HepG2 (cell line): ENCODE results near the gene AXIN2. TPM values are rescaled to one million over a fixed set of nuclear protein-coding genes. Genes with fewer than 3 reads are reported as not detected.

Source experiments
- ATAC-seq: fragments of 200-7000 bp; cut with Tn5 transposase; 3 replicates; pipeline ENCODE4 v1.9.1; 2020; ENCODE audit warnings: mild to moderate bottlenecking, moderate library complexity
- BruUV-seq: library from RNA; stranded (reverse); fragments of 400-500 nt; replicated peaks from 2 replicates; lab custom pipeline; 2021; lab: Mats Ljungman, UMichigan
- CTCF ChIA-PET: fragments of 300-600 bp; formaldehyde crosslinking; extraction: SDS; loops from one replicate; lab custom pipeline; 2021; ENCODE audit warnings: low total read pairs, inconsistent platforms, low intra/inter-chr PET ratio; lab: Yijun Ruan, JAX
- POLR2A ChIA-PET: fragments of 350-600 bp; sonication (Branson Sonifier 250); formaldehyde crosslinking; loops from one replicate; lab custom pipeline; 2020; ENCODE audit warnings: antibody characterized with exemption, inconsistent platforms; lab: Yijun Ruan, JAX
- DNase-seq: peaks from one replicate; pipeline ENCODE4 v3.0.0-alpha.2; 2015; ENCODE audit warnings: low spot score
- FAIRE-seq: peaks from 3 replicates; lab custom pipeline; 2011; peaks lifted over from hg19 to GRCh38; lab: Jason Lieb, UNC
- H2AFZ ChIP-seq: one replicate; pipeline ENCODE4 v1.6.1; 2011; ENCODE audit warnings: low read length, inconsistent platforms
- H3K27ac ChIP-seq: fragments of 300-600 bp; 3 replicates; pipeline ENCODE4 v1.8.0; 2011; ENCODE audit warnings: mixed run types, mild to moderate bottlenecking, mixed read lengths, low read length, inconsistent platforms; ENCODE audit not compliant: insufficient read depth; ENCODE audit errors: extremely low read length
- H3K27me3 ChIP-seq, 2 experiments: fragments of 200-600 bp in 1 of 2; 2 replicates in 1 of 2; 3 replicates in 1 of 2; pipeline versions ENCODE4 v1.6.0 to v1.8.0; 2011; ENCODE audit warnings: low read length in 2 of 2, mild to moderate bottlenecking in 2 of 2, moderate library complexity in 2 of 2, inconsistent platforms in 1 of 2; ENCODE audit not compliant: insufficient read depth in 2 of 2, control insufficient read depth in 1 of 2
- H3K36me3 ChIP-seq, 2 experiments: fragments of 200-600 bp in 1 of 2; replicated peaks in 1 of 2; 2 replicates in 1 of 2; 3 replicates in 1 of 2; pipeline versions ENCODE4 v1.5.1 to v1.8.0; 2011; ENCODE audit warnings: low read length in 2 of 2, inconsistent platforms in 1 of 2; ENCODE audit not compliant: insufficient read depth in 2 of 2, control insufficient read depth in 1 of 2
- H3K4me1 ChIP-seq: 2 replicates; pipeline ENCODE4 v1.5.1; 2012; ENCODE audit warnings: low read length, inconsistent platforms; ENCODE audit not compliant: insufficient read depth
- H3K4me2 ChIP-seq: 2 replicates; pipeline ENCODE4 v1.6.0; 2011; ENCODE audit warnings: low read depth, low read length, inconsistent platforms
- H3K4me3 ChIP-seq, 3 experiments: fragments of 200-600 bp in 1 of 3; sonication (generic), shearing (Covaris generic) in 1 of 3; replicated peaks in 1 of 3; 2 replicates each; pipeline ENCODE4 v1.5.1; 2011 to 2016; ENCODE audit warnings: low read length in 3 of 3, inconsistent platforms in 2 of 3, low read depth in 2 of 3, mild to moderate bottlenecking in 2 of 3, control low read depth in 1 of 3, mixed read lengths in 1 of 3; ENCODE audit not compliant: insufficient read depth in 1 of 3
- H3K79me2 ChIP-seq: one replicate; pipeline ENCODE4 v1.6.1; 2011; ENCODE audit warnings: low read length, inconsistent platforms; ENCODE audit not compliant: insufficient read depth
- H3K9ac ChIP-seq: 2 replicates; pipeline ENCODE4 v1.6.0; 2011; ENCODE audit warnings: mild to moderate bottlenecking, low read depth, low read length, inconsistent platforms; ENCODE audit not compliant: insufficient read depth
- H3K9me3 ChIP-seq: 2 replicates; pipeline ENCODE4 v1.5.1; 2012; ENCODE audit warnings: mild to moderate bottlenecking, low read length
- H4K20me1 ChIP-seq: 2 replicates; pipeline ENCODE4 v1.6.0; 2011; ENCODE audit warnings: inconsistent platforms, mild to moderate bottlenecking, low read length, moderate library complexity; ENCODE audit not compliant: insufficient read depth
- HNRNPK ChIP-seq: fragments of 200-400 bp; formaldehyde crosslinking; IDR thresholded peaks from 2 replicates; pipeline ENCODE4 v1.6.1; 2018; ENCODE audit warnings: low read length, low read depth, moderate library complexity, mild to moderate bottlenecking; ENCODE audit not compliant: poor library complexity, severe bottlenecking
- ZNF569 ChIP-seq: sonication (generic); formaldehyde crosslinking; IDR thresholded peaks from 2 replicates; pipeline ENCODE4 v1.5.0; 2020; ENCODE audit warnings: mild to moderate bottlenecking, missing genetic modification reagents, moderate library complexity, borderline replicate concordance
- ZNF629 ChIP-seq: sonication (generic); formaldehyde crosslinking; conservative IDR thresholded peaks from 2 replicates; pipeline ENCODE4 v1.5.0; 2020; ENCODE audit warnings: missing genetic modification reagents
- WGBS: methylation state at CpG from one replicate; pipeline ENCODE4 v1.1.6; 2017; ENCODE audit warnings: low lambda C conversion rate; 5-methylcytosine and 5-hydroxymethylcytosine counted together
- in situ Hi-C: cut with HindIII; loops from 2 replicates; pipeline ENCODE4 v1.10.0; 2017; ENCODE audit warnings: low pct_unique_long_range_greater_than_20kb; ENCODE audit not compliant: extremely low pct_ligation_motif_present
- intact Hi-C: fragments of 100-400 bp; cut with micrococcal nuclease; formaldehyde crosslinking; loops from one replicate; pipeline ENCODE4 v1.10.0; 2022; ENCODE audit not compliant: unreplicated experiment
- polyA plus RNA-seq, 8 experiments: library from polyadenylated mRNA; depleted of rRNA in 3 of 8; stranded (reverse) in 7 of 8; unstranded in 1 of 8; fragments of >200 nt; fragmentation: Illumina TruSeq in 4 of 8; extraction: Trizol in 4 of 8; gene quantifications; 2 replicates each; pipeline versions ENCODE4 v1.2.1 to v1.2.3, GENCODE V29; 2011 to 2016; ENCODE audit warnings: low read depth in 4 of 8, missing spikeins in 1 of 8, mixed read lengths in 1 of 8; ENCODE audit not compliant: insufficient read depth in 1 of 8
- total RNA-seq, 5 experiments: library from RNA; depleted of rRNA; stranded (reverse); fragments of >200 nt; fragmentation: Illumina TruSeq; extraction: Trizol; gene quantifications; 2 replicates each; pipeline ENCODE4 v1.2.3, GENCODE V29; 2016; ENCODE audit warnings: low read depth in 1 of 5
- TF ChIP-seq, protein P1 (sequence below): sonication (generic); formaldehyde crosslinking; conservative IDR thresholded peaks from 2 replicates; pipeline ENCODE4 v1.8.0; 2022; ENCODE audit warnings: low read depth, missing genetic modification reagents
- TF ChIP-seq, protein P2 (sequence below): sonication (generic); formaldehyde crosslinking; IDR thresholded peaks from 2 replicates; pipeline ENCODE4 v1.4.0; 2020; ENCODE audit warnings: missing genetic modification reagents
- TF ChIP-seq, protein P3 (sequence below): sonication (generic); formaldehyde crosslinking; conservative IDR thresholded peaks from 2 replicates; pipeline ENCODE4 v1.5.0; 2020; ENCODE audit warnings: missing genetic modification reagents
- TF ChIP-seq, protein P4 (sequence below), 2 experiments: IDR thresholded peaks; 2 replicates each; pipeline ENCODE4 v1.6.1; 2011 to 2012; ENCODE audit warnings: low read length in 2 of 2, borderline replicate concordance in 1 of 2, low read depth in 1 of 2, mild to moderate bottlenecking in 1 of 2, moderate library complexity in 1 of 2
- TF ChIP-seq, protein P5 (sequence below): sonication (generic); formaldehyde crosslinking; IDR thresholded peaks from 2 replicates; pipeline ENCODE4 v1.5.0; 2020; ENCODE audit warnings: mild to moderate bottlenecking, missing genetic modification reagents

The AXIN2 gene
- total and polyA plus RNA-seq, 2 of the 13 experiments (the other 11 are each of a cell fraction or from before 2014, with no cell fraction given): 58.6 to 63.4 TPM

DNA sequence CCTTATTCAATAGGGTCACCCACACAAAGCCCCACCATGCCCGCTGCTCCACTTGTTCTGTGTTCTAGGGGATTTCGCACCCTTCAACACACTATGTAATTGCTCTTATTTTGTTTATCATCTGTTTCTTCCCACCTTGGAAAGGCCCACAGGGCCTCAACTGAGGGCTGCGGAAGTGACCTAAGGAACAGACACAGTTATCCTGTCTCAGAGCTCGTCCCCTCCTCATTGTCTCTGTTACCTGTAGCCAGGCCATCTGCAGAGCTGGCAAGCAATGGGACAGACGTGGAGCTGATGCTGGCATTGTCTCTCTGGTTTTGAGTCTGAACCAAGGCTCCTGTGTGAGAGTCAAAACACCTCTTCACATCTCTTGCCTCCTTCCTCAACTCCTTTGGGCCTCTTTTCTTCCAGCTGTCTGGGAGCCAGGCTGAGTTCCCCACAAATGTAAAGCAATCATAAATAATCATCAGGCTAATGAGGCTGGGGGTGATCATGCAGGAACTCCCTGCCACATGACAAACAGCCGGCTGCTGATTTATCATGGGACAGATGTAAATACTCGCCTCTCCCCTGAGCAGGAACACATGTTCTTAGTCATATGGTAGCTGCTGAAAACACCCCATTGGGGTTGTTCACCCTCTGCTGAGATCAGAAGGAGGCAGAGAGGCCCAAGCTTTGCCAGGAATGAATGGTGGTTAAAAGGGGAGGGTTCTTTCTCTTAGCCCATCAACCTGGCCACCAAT lies 71.9 kb downstream of the AXIN2 start (continued):
- TF ChIP-seq, protein P1, sequence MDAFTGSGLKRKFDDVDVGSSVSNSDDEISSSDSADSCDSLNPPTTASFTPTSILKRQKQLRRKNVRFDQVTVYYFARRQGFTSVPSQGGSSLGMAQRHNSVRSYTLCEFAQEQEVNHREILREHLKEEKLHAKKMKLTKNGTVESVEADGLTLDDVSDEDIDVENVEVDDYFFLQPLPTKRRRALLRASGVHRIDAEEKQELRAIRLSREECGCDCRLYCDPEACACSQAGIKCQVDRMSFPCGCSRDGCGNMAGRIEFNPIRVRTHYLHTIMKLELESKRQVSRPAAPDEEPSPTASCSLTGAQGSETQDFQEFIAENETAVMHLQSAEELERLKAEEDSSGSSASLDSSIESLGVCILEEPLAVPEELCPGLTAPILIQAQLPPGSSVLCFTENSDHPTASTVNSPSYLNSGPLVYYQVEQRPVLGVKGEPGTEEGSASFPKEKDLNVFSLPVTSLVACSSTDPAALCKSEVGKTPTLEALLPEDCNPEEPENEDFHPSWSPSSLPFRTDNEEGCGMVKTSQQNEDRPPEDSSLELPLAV: no peak
- TF ChIP-seq ZNF629 (CRISPR knock-in tag): no peak
- TF ChIP-seq, protein P2, sequence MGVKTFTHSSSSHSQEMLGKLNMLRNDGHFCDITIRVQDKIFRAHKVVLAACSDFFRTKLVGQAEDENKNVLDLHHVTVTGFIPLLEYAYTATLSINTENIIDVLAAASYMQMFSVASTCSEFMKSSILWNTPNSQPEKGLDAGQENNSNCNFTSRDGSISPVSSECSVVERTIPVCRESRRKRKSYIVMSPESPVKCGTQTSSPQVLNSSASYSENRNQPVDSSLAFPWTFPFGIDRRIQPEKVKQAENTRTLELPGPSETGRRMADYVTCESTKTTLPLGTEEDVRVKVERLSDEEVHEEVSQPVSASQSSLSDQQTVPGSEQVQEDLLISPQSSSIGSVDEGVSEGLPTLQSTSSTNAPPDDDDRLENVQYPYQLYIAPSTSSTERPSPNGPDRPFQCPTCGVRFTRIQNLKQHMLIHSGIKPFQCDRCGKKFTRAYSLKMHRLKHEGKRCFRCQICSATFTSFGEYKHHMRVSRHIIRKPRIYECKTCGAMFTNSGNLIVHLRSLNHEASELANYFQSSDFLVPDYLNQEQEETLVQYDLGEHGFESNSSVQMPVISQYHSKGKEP (CRISPR knock-in tag): no peak
- TF ChIP-seq, protein P3, sequence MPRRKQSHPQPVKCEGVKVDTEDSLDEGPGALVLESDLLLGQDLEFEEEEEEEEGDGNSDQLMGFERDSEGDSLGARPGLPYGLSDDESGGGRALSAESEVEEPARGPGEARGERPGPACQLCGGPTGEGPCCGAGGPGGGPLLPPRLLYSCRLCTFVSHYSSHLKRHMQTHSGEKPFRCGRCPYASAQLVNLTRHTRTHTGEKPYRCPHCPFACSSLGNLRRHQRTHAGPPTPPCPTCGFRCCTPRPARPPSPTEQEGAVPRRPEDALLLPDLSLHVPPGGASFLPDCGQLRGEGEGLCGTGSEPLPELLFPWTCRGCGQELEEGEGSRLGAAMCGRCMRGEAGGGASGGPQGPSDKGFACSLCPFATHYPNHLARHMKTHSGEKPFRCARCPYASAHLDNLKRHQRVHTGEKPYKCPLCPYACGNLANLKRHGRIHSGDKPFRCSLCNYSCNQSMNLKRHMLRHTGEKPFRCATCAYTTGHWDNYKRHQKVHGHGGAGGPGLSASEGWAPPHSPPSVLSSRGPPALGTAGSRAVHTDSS: no peak
- TF ChIP-seq, all 625 proteins: peak for 0

DNA sequence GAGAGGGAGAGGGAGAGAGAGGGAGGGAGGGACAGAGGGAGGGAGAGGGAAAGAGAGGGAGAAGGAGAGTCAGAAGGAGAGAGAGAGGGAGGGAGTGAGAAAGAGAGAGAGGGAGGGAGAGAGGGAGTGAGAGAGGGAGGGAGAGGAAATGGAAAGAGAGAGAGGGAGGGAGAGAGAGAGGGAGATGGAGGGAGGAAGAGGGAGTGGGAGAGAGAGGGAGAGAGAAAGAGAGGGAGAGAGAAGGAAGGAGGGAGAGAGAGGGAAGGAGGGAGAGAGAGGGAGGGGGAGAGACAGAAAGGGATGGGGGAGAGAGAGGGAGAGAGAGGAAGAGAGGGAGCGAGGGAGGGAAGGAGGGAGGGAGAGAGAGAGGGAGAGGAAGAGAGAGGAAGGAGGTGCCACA lies 72.8 kb downstream of the AXIN2 start:
- Histone ChIP-seq H3K9me3 (no peaks in the 10 kb centered on the region), H4K20me1 (no peaks in the 10 kb centered on the region), H3K4me2 (no peak overlapping the region), H3K79me2 (no peaks in the 10 kb centered on the region), H3K9ac (no peak overlapping the region), H3K27me3 (no peaks in the 10 kb centered on the region; a peak in 1 of 5 replicates), H3K36me3 (no peaks in the 10 kb centered on the region), H3K4me1 (peaks cover 10% of the 10 kb centered on the region), H3K27ac (no peak overlapping the region), H3K4me3 (no peak overlapping the region), H2AFZ (no peak overlapping the region)
- intact Hi-C loops: no loop called here
- no TSS peak for BruUV-seq
- no peak for FAIRE-seq
- no peak for ATAC-seq
- no peak for DNase-seq
- 61% methylated on average over 1 of the region's 1 CpG for WGBS
- CTCF ChIA-PET: no interaction called here
- POLR2A ChIA-PET: no interaction called here
- in situ Hi-C loops: loop anchor here (10.0 kb wide), 1 partner anchor 64 kb away; no protein-coding TSS in a partner anchor
- TF ChIP-seq HNRNPK (peak; percentile 83), ZNF569 (CRISPR knock-in tag) (no peak)
- TF ChIP-seq, protein P4, sequence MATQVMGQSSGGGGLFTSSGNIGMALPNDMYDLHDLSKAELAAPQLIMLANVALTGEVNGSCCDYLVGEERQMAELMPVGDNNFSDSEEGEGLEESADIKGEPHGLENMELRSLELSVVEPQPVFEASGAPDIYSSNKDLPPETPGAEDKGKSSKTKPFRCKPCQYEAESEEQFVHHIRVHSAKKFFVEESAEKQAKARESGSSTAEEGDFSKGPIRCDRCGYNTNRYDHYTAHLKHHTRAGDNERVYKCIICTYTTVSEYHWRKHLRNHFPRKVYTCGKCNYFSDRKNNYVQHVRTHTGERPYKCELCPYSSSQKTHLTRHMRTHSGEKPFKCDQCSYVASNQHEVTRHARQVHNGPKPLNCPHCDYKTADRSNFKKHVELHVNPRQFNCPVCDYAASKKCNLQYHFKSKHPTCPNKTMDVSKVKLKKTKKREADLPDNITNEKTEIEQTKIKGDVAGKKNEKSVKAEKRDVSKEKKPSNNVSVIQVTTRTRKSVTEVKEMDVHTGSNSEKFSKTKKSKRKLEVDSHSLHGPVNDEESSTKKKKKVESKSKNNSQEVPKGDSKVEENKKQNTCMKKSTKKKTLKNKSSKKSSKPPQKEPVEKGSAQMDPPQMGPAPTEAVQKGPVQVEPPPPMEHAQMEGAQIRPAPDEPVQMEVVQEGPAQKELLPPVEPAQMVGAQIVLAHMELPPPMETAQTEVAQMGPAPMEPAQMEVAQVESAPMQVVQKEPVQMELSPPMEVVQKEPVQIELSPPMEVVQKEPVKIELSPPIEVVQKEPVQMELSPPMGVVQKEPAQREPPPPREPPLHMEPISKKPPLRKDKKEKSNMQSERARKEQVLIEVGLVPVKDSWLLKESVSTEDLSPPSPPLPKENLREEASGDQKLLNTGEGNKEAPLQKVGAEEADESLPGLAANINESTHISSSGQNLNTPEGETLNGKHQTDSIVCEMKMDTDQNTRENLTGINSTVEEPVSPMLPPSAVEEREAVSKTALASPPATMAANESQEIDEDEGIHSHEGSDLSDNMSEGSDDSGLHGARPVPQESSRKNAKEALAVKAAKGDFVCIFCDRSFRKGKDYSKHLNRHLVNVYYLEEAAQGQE (IDR thresholded peaks at IDR 0.05; ENCODE audit: borderline replicate concordance in 1 of 2, low read depth in 1 of 2, low read length in 2 of 2): no peak
- TF ChIP-seq, protein P5, sequence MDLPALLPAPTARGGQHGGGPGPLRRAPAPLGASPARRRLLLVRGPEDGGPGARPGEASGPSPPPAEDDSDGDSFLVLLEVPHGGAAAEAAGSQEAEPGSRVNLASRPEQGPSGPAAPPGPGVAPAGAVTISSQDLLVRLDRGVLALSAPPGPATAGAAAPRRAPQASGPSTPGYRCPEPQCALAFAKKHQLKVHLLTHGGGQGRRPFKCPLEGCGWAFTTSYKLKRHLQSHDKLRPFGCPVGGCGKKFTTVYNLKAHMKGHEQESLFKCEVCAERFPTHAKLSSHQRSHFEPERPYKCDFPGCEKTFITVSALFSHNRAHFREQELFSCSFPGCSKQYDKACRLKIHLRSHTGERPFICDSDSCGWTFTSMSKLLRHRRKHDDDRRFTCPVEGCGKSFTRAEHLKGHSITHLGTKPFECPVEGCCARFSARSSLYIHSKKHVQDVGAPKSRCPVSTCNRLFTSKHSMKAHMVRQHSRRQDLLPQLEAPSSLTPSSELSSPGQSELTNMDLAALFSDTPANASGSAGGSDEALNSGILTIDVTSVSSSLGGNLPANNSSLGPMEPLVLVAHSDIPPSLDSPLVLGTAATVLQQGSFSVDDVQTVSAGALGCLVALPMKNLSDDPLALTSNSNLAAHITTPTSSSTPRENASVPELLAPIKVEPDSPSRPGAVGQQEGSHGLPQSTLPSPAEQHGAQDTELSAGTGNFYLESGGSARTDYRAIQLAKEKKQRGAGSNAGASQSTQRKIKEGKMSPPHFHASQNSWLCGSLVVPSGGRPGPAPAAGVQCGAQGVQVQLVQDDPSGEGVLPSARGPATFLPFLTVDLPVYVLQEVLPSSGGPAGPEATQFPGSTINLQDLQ (CRISPR knock-in tag): no peak
